ENCODE measurements around the gene EIF3A. TPM values are rescaled to one million over a fixed set of nuclear protein-coding genes. Genes with fewer than 3 reads are reported as not detected.

Gene EIF3A
- total and polyA plus RNA-seq, 4 donors = 27.5 to 88.9 (median 47.6) TPM

DNA sequence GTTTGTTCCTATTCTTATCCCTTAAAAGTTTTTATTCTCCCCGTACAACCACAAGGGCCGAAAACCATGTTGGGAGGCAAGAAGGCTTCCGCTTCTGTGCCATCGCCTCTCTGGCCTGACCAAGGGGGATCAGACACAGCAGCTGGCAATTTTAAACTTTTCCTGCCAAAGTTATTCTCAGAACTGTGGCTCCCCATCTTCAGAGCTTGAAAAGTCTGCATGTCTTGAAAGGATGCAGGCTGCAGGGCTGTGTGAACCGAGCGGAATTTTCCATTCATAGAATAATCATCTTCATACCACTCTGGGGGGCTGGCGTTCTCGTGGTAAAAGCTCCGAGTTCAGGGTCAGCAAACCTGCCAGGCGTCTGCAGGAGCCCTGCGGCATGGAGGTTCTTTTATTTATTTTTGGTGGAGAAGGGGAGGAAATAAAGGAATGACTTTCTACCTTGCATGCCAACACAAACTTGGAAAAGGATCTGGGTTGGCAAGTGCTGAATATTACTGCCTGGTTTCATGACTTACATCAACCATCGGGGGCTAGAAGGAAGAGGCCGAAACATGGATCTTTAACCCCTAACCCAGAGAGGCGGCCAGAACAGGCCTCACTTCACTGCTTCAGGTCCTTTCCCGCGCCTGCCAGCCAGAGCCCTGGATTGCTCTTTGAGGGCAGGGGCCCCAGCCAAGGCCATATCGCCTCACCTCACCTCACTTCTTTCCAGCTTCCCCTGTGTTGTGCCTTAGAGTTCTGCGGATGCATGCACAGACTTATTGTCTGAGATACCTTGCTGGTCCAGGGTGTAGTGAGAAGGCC, 54.1 kb downstream of the EIF3A start:
- DNase-seq (ENCODE audit: low spot score) = no peak
- Histone ChIP-seq H3K9ac (ENCODE audit: low read depth in 1 of 2, low read length in 2 of 2) (no peak overlapping the region), H3K27ac (ENCODE audit: low read depth in 1 of 2, low read length in 2 of 2) (no peak overlapping the region)

More for the DNA sequence above, 54.1 kb downstream of the EIF3A start:
- Histone ChIP-seq H3K4me3 (ENCODE audit: low read depth in 1 of 3, low read length in 3 of 3) (no peak overlapping the region), H3K4me1 (ENCODE audit: control insufficient read depth in 4 of 4, insufficient read depth in 4 of 4, low read length in 3 of 4) (peaks cover 7 to 17% (median 12%) of the 10 kb centered on the region in 4 donors), H3K27me3 (ENCODE audit: control insufficient read depth in 4 of 4, insufficient read depth in 4 of 4, low read length in 3 of 4) (no peaks in the 10 kb centered on the region), H3K9me3 (ENCODE audit: control insufficient read depth in 4 of 4, low read length in 3 of 4) (no peaks in the 10 kb centered on the region), H3K36me3 (ENCODE audit: control insufficient read depth in 4 of 4, insufficient read depth in 3 of 4, low read depth in 1 of 4, low read length in 3 of 4) (no peaks in the 10 kb centered on the region)
- WGBS = 89% methylated on average over 18 of the region's 18 CpGs
- no peak for TF ChIP-seq GABPA (IDR thresholded peaks at IDR 0.05 in 1 of 2, conservative IDR thresholded peaks at IDR 0.05 in 1 of 2)
- TF ChIP-seq EGR1 (IDR thresholded peaks at IDR 0.05; ENCODE audit: low read depth in 2 of 2) = no peak
- TF ChIP-seq, protein P1, sequence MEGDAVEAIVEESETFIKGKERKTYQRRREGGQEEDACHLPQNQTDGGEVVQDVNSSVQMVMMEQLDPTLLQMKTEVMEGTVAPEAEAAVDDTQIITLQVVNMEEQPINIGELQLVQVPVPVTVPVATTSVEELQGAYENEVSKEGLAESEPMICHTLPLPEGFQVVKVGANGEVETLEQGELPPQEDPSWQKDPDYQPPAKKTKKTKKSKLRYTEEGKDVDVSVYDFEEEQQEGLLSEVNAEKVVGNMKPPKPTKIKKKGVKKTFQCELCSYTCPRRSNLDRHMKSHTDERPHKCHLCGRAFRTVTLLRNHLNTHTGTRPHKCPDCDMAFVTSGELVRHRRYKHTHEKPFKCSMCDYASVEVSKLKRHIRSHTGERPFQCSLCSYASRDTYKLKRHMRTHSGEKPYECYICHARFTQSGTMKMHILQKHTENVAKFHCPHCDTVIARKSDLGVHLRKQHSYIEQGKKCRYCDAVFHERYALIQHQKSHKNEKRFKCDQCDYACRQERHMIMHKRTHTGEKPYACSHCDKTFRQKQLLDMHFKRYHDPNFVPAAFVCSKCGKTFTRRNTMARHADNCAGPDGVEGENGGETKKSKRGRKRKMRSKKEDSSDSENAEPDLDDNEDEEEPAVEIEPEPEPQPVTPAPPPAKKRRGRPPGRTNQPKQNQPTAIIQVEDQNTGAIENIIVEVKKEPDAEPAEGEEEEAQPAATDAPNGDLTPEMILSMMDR (IDR thresholded peaks at IDR 0.05; ENCODE audit: low read depth, low read length, missing input control) = no peak
- TF ChIP-seq, protein P2, sequence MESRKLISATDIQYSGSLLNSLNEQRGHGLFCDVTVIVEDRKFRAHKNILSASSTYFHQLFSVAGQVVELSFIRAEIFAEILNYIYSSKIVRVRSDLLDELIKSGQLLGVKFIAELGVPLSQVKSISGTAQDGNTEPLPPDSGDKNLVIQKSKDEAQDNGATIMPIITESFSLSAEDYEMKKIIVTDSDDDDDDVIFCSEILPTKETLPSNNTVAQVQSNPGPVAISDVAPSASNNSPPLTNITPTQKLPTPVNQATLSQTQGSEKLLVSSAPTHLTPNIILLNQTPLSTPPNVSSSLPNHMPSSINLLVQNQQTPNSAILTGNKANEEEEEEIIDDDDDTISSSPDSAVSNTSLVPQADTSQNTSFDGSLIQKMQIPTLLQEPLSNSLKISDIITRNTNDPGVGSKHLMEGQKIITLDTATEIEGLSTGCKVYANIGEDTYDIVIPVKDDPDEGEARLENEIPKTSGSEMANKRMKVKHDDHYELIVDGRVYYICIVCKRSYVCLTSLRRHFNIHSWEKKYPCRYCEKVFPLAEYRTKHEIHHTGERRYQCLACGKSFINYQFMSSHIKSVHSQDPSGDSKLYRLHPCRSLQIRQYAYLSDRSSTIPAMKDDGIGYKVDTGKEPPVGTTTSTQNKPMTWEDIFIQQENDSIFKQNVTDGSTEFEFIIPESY (IDR thresholded peaks at IDR 0.05) = no peak
- no peak for TF ChIP-seq SP1 (IDR thresholded peaks at IDR 0.05)
- TF ChIP-seq, protein P3, sequence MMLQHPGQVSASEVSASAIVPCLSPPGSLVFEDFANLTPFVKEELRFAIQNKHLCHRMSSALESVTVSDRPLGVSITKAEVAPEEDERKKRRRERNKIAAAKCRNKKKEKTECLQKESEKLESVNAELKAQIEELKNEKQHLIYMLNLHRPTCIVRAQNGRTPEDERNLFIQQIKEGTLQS (IDR thresholded peaks at IDR 0.05) = no peak
- TF ChIP-seq, protein P4, sequence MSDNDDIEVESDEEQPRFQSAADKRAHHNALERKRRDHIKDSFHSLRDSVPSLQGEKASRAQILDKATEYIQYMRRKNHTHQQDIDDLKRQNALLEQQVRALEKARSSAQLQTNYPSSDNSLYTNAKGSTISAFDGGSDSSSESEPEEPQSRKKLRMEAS (IDR thresholded peaks at IDR 0.05) = no peak
- TF ChIP-seq RAD21 (IDR thresholded peaks at IDR 0.05) = no peak
- TF ChIP-seq HNF4G (IDR thresholded peaks at IDR 0.05) = no peak
- no peak for TF ChIP-seq JUND (IDR thresholded peaks at IDR 0.05)
- TF ChIP-seq, protein P5, sequence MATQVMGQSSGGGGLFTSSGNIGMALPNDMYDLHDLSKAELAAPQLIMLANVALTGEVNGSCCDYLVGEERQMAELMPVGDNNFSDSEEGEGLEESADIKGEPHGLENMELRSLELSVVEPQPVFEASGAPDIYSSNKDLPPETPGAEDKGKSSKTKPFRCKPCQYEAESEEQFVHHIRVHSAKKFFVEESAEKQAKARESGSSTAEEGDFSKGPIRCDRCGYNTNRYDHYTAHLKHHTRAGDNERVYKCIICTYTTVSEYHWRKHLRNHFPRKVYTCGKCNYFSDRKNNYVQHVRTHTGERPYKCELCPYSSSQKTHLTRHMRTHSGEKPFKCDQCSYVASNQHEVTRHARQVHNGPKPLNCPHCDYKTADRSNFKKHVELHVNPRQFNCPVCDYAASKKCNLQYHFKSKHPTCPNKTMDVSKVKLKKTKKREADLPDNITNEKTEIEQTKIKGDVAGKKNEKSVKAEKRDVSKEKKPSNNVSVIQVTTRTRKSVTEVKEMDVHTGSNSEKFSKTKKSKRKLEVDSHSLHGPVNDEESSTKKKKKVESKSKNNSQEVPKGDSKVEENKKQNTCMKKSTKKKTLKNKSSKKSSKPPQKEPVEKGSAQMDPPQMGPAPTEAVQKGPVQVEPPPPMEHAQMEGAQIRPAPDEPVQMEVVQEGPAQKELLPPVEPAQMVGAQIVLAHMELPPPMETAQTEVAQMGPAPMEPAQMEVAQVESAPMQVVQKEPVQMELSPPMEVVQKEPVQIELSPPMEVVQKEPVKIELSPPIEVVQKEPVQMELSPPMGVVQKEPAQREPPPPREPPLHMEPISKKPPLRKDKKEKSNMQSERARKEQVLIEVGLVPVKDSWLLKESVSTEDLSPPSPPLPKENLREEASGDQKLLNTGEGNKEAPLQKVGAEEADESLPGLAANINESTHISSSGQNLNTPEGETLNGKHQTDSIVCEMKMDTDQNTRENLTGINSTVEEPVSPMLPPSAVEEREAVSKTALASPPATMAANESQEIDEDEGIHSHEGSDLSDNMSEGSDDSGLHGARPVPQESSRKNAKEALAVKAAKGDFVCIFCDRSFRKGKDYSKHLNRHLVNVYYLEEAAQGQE (IDR thresholded peaks at IDR 0.05) = no peak
- no peak for TF ChIP-seq NR2F2 (IDR thresholded peaks at IDR 0.05)

Measured in liver (tissue), 9 donors.